Measurements from ENCODE around the gene NCAM2.

DNA sequence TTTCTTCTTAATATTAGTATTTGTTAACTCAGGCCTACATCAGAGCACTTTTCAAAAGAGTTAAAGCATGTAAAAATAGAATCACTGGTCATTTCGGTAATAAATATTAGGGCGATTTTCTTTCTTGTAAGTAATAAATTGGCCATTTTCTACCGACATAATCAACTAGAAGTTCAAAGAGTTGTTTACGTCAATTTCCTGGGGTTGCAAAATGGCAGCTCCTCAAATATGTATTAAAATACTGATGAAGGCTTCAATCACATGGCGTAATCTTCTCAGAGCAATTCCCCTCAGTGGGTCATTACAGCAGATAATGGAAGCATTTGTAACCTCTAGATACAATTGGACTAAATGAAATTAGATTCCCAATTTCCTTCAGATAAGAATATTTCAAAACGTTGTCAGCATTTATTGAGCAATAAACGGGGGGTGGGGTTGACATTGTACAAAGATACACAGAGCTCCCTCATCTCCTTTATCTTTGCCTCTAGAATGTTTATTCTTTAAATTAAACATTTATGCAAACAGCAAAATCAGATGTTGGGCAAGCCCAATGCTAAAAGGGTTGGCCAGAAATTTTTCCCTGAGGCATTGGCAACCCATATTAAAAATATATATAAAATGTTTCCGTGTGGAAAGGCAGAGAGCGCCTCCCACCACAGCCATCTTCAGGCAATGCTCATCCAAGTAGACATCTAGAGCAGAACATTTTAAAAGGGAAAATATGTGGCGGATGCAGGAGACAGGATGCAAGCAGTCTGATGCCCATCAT lies 240.6 kb downstream of the NCAM2 start:
- TF ChIP-seq POLR2A (IDR thresholded peaks at IDR 0.05) (no peak), EP300 (IDR thresholded peaks at IDR 0.05; ENCODE audit: low read depth) (no peak)
- TF ChIP-seq, protein P1, sequence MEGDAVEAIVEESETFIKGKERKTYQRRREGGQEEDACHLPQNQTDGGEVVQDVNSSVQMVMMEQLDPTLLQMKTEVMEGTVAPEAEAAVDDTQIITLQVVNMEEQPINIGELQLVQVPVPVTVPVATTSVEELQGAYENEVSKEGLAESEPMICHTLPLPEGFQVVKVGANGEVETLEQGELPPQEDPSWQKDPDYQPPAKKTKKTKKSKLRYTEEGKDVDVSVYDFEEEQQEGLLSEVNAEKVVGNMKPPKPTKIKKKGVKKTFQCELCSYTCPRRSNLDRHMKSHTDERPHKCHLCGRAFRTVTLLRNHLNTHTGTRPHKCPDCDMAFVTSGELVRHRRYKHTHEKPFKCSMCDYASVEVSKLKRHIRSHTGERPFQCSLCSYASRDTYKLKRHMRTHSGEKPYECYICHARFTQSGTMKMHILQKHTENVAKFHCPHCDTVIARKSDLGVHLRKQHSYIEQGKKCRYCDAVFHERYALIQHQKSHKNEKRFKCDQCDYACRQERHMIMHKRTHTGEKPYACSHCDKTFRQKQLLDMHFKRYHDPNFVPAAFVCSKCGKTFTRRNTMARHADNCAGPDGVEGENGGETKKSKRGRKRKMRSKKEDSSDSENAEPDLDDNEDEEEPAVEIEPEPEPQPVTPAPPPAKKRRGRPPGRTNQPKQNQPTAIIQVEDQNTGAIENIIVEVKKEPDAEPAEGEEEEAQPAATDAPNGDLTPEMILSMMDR (IDR thresholded peaks at IDR 0.05), result no peak
